ENCODE measurements around the gene LRRC17. TPM values are rescaled to one million over a fixed set of nuclear protein-coding genes. Genes with fewer than 3 reads are reported as not detected.

The LRRC17 gene
- total and polyA plus RNA-seq, 2 donors (not counting 1 experiment from before 2014, with no cell fraction given): 0.86 to 1.4 TPM

- no peaks in the 10 kb centered on the region for H3K4me1 ChIP-seq (ENCODE audit: control insufficient read depth in 2 of 2, insufficient read depth in 2 of 2, low read length in 2 of 2)
- TF ChIP-seq CTCF (IDR thresholded peaks at IDR 0.05) (no peak), EZH2 (IDR thresholded peaks at IDR 0.05; ENCODE audit: borderline replicate concordance, insufficient read depth, low read depth, low read length, poor library complexity, severe bottlenecking) (no peak)
- 100% methylated on average over 1 of the region's 3 CpGs for WGBS (ENCODE audit: insufficient coverage)
- Mint-ChIP-seq H3K27me3 (no peaks in the 10 kb centered on the region), H3K27ac (no peak overlapping the region), H3K4me3 (no peak overlapping the region), H3K4me1 (peaks cover 5% of the 10 kb centered on the region), H3K9me3 (ENCODE audit: insufficient read depth) (no peaks in the 10 kb centered on the region)
- H3K9ac ChIP-seq (ENCODE audit: low read length): no peak overlapping the region
- no peak overlapping the region for H3K4me3 ChIP-seq (ENCODE audit: control extremely low read depth in 1 of 5, extremely low read depth in 1 of 5, insufficient read depth in 1 of 5, low read depth in 2 of 5, low read length in 4 of 5)
- ChIA-PET POLR2A (no interaction called here), CTCF (no interaction called here)
- no peak for ATAC-seq (ENCODE audit: low read depth)
- no peak overlapping the region for H3K27ac ChIP-seq (ENCODE audit: low read length in 2 of 2)
- DNase-seq: no peak
- no peak overlapping the region for H2AFZ ChIP-seq (ENCODE audit: insufficient read depth, low read depth, low read length, poor library complexity, severe bottlenecking)
- intact Hi-C loops (cut with micrococcal nuclease): no loop called here
- H3K79me2 ChIP-seq (ENCODE audit: control insufficient read depth, insufficient read depth, low read length): no peaks in the 10 kb centered on the region
- no peaks in the 10 kb centered on the region for H3K36me3 ChIP-seq (replicated peaks in 1 of 2; ENCODE audit: control extremely low read depth in 1 of 2, control insufficient read depth in 1 of 2, extremely low read depth in 1 of 2, insufficient read depth in 2 of 2, low read length in 1 of 2)
- no peaks in the 10 kb centered on the region for H3K27me3 ChIP-seq (replicated peaks in 1 of 4; ENCODE audit: control extremely low read depth in 1 of 4, control insufficient read depth in 3 of 4, insufficient read depth in 4 of 4, low read length in 3 of 4)
- H3K4me2 ChIP-seq (replicated peaks; ENCODE audit: low read depth, low read length, poor library complexity, severe bottlenecking): no peak overlapping the region
- no peaks in the 10 kb centered on the region for H3K9me3 ChIP-seq (ENCODE audit: control extremely low read depth in 1 of 3, control insufficient read depth in 2 of 3, insufficient read depth in 1 of 3, low read length in 2 of 3)
- no peaks in the 10 kb centered on the region for H4K20me1 ChIP-seq (ENCODE audit: control insufficient read depth, insufficient read depth, low read length, poor library complexity, severe bottlenecking)
These were observed 46.1 kb upstream of the LRRC17 start for GRCh38 chr7:102866535-102867215.

GRCh38 chr7:102869195-102869594 lies 43.6 kb upstream of the LRRC17 start:
- Mint-ChIP-seq H3K4me3 (no peak overlapping the region), H3K4me1 (peaks cover 5% of the 10 kb centered on the region), H3K27me3 (no peaks in the 10 kb centered on the region), H3K27ac (no peak overlapping the region), H3K9me3 (ENCODE audit: insufficient read depth) (no peaks in the 10 kb centered on the region)
- ATAC-seq (ENCODE audit: low read depth) (no peak), DNase-seq (no peak)
- TF ChIP-seq CTCF (IDR thresholded peaks at IDR 0.05) (no peak), EZH2 (IDR thresholded peaks at IDR 0.05; ENCODE audit: borderline replicate concordance, insufficient read depth, low read depth, low read length, poor library complexity, severe bottlenecking) (no peak)
- H3K27ac ChIP-seq (ENCODE audit: low read length in 2 of 2): no peak overlapping the region
- intact Hi-C loops (cut with micrococcal nuclease): no loop called here
- no peaks in the 10 kb centered on the region for H3K79me2 ChIP-seq (ENCODE audit: control insufficient read depth, insufficient read depth, low read length)
- CTCF ChIA-PET: no interaction called here
- POLR2A ChIA-PET: no interaction called here
- no peaks in the 10 kb centered on the region for H3K36me3 ChIP-seq (replicated peaks in 1 of 2; ENCODE audit: control extremely low read depth in 1 of 2, control insufficient read depth in 1 of 2, extremely low read depth in 1 of 2, insufficient read depth in 2 of 2, low read length in 1 of 2)
- H3K27me3 ChIP-seq (replicated peaks in 1 of 4; ENCODE audit: control extremely low read depth in 1 of 4, control insufficient read depth in 3 of 4, insufficient read depth in 4 of 4, low read length in 3 of 4): no peaks in the 10 kb centered on the region
- no peak overlapping the region for H2AFZ ChIP-seq (ENCODE audit: insufficient read depth, low read depth, low read length, poor library complexity, severe bottlenecking)
- H3K4me2 ChIP-seq (replicated peaks; ENCODE audit: low read depth, low read length, poor library complexity, severe bottlenecking): no peak overlapping the region
- H4K20me1 ChIP-seq (ENCODE audit: control insufficient read depth, insufficient read depth, low read length, poor library complexity, severe bottlenecking): no peaks in the 10 kb centered on the region
- H3K4me1 ChIP-seq (ENCODE audit: control insufficient read depth in 2 of 2, insufficient read depth in 2 of 2, low read length in 2 of 2): no peaks in the 10 kb centered on the region
- 100% methylated on average over 1 of the region's 5 CpGs for WGBS (ENCODE audit: insufficient coverage)
- no peak overlapping the region for H3K9ac ChIP-seq (ENCODE audit: low read length)
- H3K4me3 ChIP-seq (ENCODE audit: control extremely low read depth in 1 of 5, extremely low read depth in 1 of 5, insufficient read depth in 1 of 5, low read depth in 2 of 5, low read length in 4 of 5): no peak overlapping the region
- H3K9me3 ChIP-seq (ENCODE audit: control extremely low read depth in 1 of 3, control insufficient read depth in 2 of 3, insufficient read depth in 1 of 3, low read length in 2 of 3): no peaks in the 10 kb centered on the region
